ENCODE measurements around the gene TPST2. TPM values are rescaled to one million over a fixed set of nuclear protein-coding genes. Genes with fewer than 3 reads are reported as not detected.

Gene TPST2
- total RNA-seq, 4 donors from 2014 or later, result 39.1 to 83.4 (median 60.6) TPM

DNA sequence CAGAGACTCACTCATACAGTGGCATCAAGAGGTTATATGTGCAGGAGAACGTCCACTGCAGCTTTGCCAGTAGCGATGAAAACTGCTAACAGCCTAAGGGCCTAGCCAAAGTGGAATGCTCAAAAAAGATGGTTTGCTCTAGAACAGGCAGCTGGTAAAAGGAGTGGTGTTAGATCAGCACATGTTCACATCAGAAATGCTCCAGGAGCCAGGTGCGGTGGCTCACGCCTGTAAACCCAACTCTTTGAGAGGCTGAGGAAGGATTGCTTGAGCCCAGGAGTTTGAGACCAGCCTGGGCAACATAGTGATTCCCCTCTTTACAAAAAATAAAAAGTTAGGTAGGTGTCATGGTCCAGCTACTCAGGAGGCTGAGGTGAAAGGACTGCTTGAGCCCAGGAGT is 67.3 kb downstream of the TPST2 start:
- no peaks in the 10 kb centered on the region for H3K9me3 ChIP-seq
- 81 to 86% methylated on average over 4 of the region's 4 CpGs for WGBS, 2 donors
- H3K27ac ChIP-seq, result no peak overlapping the region
- TF ChIP-seq, protein P1, sequence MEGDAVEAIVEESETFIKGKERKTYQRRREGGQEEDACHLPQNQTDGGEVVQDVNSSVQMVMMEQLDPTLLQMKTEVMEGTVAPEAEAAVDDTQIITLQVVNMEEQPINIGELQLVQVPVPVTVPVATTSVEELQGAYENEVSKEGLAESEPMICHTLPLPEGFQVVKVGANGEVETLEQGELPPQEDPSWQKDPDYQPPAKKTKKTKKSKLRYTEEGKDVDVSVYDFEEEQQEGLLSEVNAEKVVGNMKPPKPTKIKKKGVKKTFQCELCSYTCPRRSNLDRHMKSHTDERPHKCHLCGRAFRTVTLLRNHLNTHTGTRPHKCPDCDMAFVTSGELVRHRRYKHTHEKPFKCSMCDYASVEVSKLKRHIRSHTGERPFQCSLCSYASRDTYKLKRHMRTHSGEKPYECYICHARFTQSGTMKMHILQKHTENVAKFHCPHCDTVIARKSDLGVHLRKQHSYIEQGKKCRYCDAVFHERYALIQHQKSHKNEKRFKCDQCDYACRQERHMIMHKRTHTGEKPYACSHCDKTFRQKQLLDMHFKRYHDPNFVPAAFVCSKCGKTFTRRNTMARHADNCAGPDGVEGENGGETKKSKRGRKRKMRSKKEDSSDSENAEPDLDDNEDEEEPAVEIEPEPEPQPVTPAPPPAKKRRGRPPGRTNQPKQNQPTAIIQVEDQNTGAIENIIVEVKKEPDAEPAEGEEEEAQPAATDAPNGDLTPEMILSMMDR (IDR thresholded peaks at IDR 0.05), result no peak
- no peak for TF ChIP-seq EP300 (IDR thresholded peaks at IDR 0.05)
- no peak for TF ChIP-seq POLR2A (IDR thresholded peaks at IDR 0.05)
- H3K36me3 ChIP-seq, result peaks cover 0 to 25% (median 0%) of the 10 kb centered on the region in 3 donors
- no peaks in the 10 kb centered on the region for H3K27me3 ChIP-seq
- DNase-seq (ENCODE audit: low spot score in 2 of 2), result no peak
- no peaks in the 10 kb centered on the region for H3K4me1 ChIP-seq
- H3K4me3 ChIP-seq, result no peak overlapping the region

DNA sequence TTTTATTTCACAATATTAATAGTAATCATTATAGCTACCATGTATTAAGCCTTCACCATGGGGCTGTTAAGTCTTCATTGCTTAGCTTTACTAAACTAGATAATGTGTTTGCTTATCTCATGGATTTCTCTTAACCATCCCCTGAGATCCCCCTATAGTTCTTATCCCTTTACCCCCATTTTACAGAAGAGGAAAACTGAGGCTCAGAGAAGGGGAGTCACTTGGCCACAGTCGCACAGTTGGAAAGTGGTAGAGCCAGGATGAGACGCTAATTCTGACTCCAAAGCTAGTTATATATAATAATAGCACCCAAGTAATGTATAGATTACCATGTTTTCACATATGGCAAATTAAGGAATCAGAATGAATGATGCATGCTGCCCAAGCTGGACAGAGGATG is 67.9 kb downstream of the TPST2 start:
- no peak for DNase-seq (ENCODE audit: low spot score in 2 of 2)
- H3K27me3 ChIP-seq, result no peaks in the 10 kb centered on the region
- peaks cover 0 to 19% (median 0%) of the 10 kb centered on the region in 3 donors for H3K36me3 ChIP-seq
- 96 to 98% methylated on average over 2 of the region's 2 CpGs for WGBS, 2 donors
- H3K27ac ChIP-seq, result no peak overlapping the region
- H3K4me1 ChIP-seq, result no peaks in the 10 kb centered on the region
- TF ChIP-seq POLR2A (IDR thresholded peaks at IDR 0.05) (no peak), EP300 (IDR thresholded peaks at IDR 0.05) (no peak)
- TF ChIP-seq, protein P1 (IDR thresholded peaks at IDR 0.05), result no peak
- no peaks in the 10 kb centered on the region for H3K9me3 ChIP-seq
- no peak overlapping the region for H3K4me3 ChIP-seq

- no peaks in the 10 kb centered on the region for H3K9me3 ChIP-seq
- no peak for DNase-seq (ENCODE audit: low spot score in 2 of 2)
- H3K27me3 ChIP-seq, result no peaks in the 10 kb centered on the region
- H3K36me3 ChIP-seq, result no peaks in the 10 kb centered on the region
- TF ChIP-seq, protein P1 (IDR thresholded peaks at IDR 0.05), result no peak
- TF ChIP-seq POLR2A (IDR thresholded peaks at IDR 0.05), result no peak
- TF ChIP-seq EP300 (IDR thresholded peaks at IDR 0.05), result no peak
- 94 to 96% methylated on average over 5 of the region's 5 CpGs for WGBS, 2 donors
- peaks cover 0 to 16% (median 7%) of the 10 kb centered on the region in 4 donors for H3K4me1 ChIP-seq
- H3K4me3 ChIP-seq, result no peak overlapping the region
- no peak overlapping the region for H3K27ac ChIP-seq
Observed at GRCh38 chr22:26517429-26517828, 72.5 kb downstream of the TPST2 start.

GRCh38 chr22:26516503-26516902 is 73.4 kb downstream of the TPST2 start:
- no peak for DNase-seq (ENCODE audit: low spot score in 2 of 2)
- H3K27me3 ChIP-seq, result no peaks in the 10 kb centered on the region
- WGBS, 2 donors, result 75 to 92% methylated on average over 1 of the region's 1 CpG
- H3K27ac ChIP-seq, result no peak overlapping the region
- H3K4me1 ChIP-seq, result peaks cover 0 to 19% (median 9%) of the 10 kb centered on the region in 4 donors
- H3K36me3 ChIP-seq, result no peaks in the 10 kb centered on the region
- H3K9me3 ChIP-seq, result no peaks in the 10 kb centered on the region
- no peak overlapping the region for H3K4me3 ChIP-seq
- TF ChIP-seq, protein P1 (IDR thresholded peaks at IDR 0.05), result no peak
- no peak for TF ChIP-seq EP300 (IDR thresholded peaks at IDR 0.05)
- no peak for TF ChIP-seq POLR2A (IDR thresholded peaks at IDR 0.05)

- Histone ChIP-seq H3K9me3 (no peaks in the 10 kb centered on the region), H3K36me3 (no peaks in the 10 kb centered on the region), H3K27me3 (no peaks in the 10 kb centered on the region), H3K4me1 (peaks cover 0 to 25% (median 14%) of the 10 kb centered on the region in 4 donors), H3K4me3 (no peak overlapping the region), H3K27ac (no peak overlapping the region)
- 86 to 89% methylated on average over 3 of the region's 3 CpGs for WGBS, 2 donors
- TF ChIP-seq EP300 (IDR thresholded peaks at IDR 0.05), result no peak
- no peak for TF ChIP-seq POLR2A (IDR thresholded peaks at IDR 0.05)
- TF ChIP-seq, protein P1 (IDR thresholded peaks at IDR 0.05), result no peak
- no peak for DNase-seq (ENCODE audit: low spot score in 2 of 2)
Observed at GRCh38 chr22:26515931-26516330, 74.0 kb downstream of the TPST2 start.

Measured in tibial nerve (tissue), 4 donors.